NOMO-1 treated with dmso at 0.1 percent for 144 hours (cell line): Measurements from ENCODE around the gene ICE2.

Experiments used
- DNase-seq: peaks from one replicate; lab custom pipeline; 2025; ENCODE audit not compliant: unreplicated experiment; lab: John Stamatoyannopoulos, UW

ICE2 gene

GRCh38 chr15:60478566-60479360 is at the start of gene ICE2:
Gene ICE2, minus strand, starts transcription at chr15:60479142. Its CDS starts 1,165 bp downstream, at chr15:60477977.
- DNase-seq: peak; percentile 91

DNA sequence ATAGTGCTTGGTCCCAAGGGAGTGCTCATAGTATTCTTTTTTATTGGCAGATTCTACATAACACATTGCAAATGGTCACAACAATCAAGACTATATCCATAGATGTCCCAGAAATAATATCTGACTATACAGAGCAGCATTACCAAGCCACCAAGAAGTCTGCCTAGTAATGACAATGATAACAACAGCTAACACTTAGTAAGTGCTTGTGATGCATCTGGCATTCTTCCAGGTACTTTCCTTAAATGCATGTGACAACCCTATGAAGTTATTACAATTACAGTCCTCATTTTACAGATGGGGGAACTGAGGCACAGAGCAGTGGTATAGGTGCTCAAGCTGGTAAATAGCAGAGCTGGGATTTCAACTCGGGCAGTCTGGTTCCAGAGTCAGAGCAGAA is 49.6 kb upstream of the ICE2 start:
- DNase-seq: no peak

GRCh38 chr15:60527456-60527855 is 48.5 kb upstream of the ICE2 start:
- no peak for DNase-seq

- DNase-seq: no peak
Observed at GRCh38 chr15:60526127-60526616, 47.2 kb upstream of the ICE2 start.

- DNase-seq: no peak
Observed at GRCh38 chr15:60525341-60526039, 46.5 kb upstream of the ICE2 start.

DNA sequence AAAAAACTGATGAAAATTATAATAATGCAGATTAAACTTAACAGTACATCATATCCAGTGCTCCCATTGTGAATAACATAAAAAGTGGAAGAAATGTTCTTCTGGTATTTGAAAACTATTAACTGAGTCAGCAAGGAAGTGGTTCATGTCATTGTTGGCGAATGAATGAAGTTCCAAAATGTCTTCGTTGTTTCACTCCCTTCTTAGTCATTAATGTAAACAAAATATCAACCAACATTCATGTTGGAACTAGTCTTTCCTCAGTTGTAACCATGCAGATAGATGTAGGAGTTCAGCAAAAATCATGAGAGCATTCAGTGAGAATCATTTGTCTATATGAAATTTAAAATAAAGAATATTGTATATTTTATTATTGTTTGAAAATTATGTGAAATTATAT is 44.1 kb upstream of the ICE2 start:
- no peak for DNase-seq

- DNase-seq: peak; percentile 9
Observed at GRCh38 chr15:60520825-60521368, 42.0 kb upstream of the ICE2 start.

GRCh38 chr15:60520013-60520824 is 41.3 kb upstream of the ICE2 start:
- DNase-seq: no peak

- DNase-seq: no peak
Observed at GRCh38 chr15:60519218-60519617, 40.3 kb upstream of the ICE2 start.

GRCh38 chr15:60518511-60518910 is 39.6 kb upstream of the ICE2 start:
- no peak for DNase-seq

- DNase-seq: no peak
Observed at GRCh38 chr15:60514261-60514881, 35.4 kb upstream of the ICE2 start.

- no peak for DNase-seq
Observed at GRCh38 chr15:60513676-60514075, 34.7 kb upstream of the ICE2 start.

DNA sequence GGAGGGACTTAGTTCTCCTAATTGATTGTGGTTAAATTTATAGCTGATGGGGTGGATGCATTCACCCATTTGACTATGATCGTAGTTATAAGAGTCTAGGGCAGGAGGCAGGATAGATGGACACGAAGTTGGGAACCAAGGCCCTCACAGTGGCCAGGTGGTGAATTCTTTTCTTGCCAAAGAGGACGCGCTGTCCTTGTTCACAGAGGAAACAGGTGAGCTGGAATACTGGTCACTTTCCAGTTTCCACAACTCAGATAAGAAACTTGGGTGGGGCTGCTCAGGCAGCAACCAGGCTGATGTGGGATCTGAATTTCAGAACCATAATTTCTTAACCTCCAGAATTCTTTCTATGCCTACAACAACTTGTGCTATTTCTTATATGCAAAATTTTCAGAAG is 34.0 kb upstream of the ICE2 start:
- DNase-seq: no peak

GRCh38 chr15:60511351-60512031 is 32.5 kb upstream of the ICE2 start:
- DNase-seq: no peak

- DNase-seq: no peak
Observed at GRCh38 chr15:60510006-60510405, 31.1 kb upstream of the ICE2 start.

DNA sequence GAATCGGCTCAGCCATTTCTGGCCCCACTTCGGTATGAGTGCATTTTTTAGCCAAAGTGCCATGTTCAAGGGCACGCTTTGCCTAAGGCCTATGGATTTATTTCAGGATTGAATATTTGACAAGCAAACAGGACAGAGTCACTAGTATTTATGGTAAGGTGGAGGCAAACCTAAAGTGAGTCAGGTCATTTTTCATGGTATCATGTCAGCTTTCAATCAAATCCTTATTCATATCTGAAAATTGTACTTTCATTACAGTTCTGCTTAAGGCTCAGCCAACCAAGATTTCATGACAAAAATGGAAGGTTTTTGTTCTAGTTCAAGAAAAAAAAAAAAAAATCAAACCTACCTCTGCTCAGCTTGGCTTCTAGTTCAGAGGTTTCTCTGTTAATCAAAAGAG is 30.5 kb upstream of the ICE2 start:
- no peak for DNase-seq

GRCh38 chr15:60508442-60508841 is 29.5 kb upstream of the ICE2 start:
- no peak for DNase-seq

DNA sequence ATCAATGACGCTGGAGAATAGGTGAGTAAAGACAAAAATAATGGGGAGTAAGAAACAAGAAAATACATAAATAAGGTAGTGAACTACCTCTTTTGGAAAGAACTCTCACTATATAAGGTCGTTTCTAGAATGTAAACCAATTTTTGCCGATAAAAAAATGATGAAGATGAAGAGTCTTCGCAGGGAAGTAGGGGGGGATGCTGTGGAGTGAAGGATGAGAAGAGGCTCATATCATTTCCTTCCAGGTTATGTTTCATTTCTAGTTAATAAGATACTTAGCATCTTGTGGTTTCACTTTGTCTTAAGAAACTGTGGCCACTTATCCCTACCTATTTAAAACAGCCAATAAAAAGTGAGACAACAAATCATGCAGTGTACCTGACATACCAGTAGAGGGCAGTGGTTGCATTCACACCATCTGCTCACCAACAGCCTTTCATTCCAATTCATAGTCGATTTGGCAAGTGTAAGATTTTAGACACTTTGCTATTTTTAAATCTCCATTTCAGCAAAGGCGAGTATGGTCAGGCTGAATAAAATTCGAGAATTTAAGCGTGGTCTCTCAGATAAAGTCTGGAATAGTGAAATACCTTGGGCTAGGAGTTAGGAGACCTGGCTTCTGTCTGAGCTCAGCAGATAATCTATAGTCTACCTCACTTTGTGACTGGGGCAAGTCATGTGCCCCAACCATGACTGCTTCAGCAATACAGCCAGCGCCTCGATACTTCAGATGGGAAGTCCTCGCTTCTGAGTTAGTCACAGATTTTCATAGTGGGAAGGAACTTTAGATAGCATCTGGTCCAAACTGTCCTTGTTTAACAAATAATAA is 28.9 kb upstream of the ICE2 start:
- DNase-seq: peak; percentile 22

DNA sequence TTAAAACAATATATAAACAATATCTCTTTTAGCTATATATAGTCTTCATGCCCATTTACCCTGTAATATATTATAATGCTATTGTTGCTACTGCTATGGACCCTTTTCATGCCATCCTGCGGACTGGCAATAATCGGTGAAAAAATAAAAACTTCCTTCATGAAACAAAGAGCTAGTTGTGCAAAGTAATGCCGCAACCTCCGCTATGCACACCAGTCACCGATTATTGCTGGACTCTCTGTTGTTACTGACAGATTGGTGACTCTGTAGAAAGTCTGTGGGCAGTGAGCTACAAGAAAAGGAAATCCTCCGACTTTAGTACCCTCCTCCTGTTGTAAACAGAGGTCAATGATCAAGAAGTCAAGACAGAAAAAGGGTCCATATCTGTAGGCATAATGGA is 17.9 kb upstream of the ICE2 start:
- no peak for DNase-seq
